22Rv1 (cell line): Measurements from ENCODE around the gene PTPRG.

Source experiments
- ZFX ChIP-seq: fragments of 450-650 bp; IDR thresholded peaks from 2 replicates; pipeline ENCODE4 v1.6.1; 2017; ENCODE audit warnings: antibody characterized with exemption, borderline replicate concordance
- TF ChIP-seq, protein P1 (sequence below): fragments of 450-650 bp; IDR thresholded peaks from 2 replicates; pipeline ENCODE4 v1.5.1; 2017; ENCODE audit warnings: mild to moderate bottlenecking

DNA sequence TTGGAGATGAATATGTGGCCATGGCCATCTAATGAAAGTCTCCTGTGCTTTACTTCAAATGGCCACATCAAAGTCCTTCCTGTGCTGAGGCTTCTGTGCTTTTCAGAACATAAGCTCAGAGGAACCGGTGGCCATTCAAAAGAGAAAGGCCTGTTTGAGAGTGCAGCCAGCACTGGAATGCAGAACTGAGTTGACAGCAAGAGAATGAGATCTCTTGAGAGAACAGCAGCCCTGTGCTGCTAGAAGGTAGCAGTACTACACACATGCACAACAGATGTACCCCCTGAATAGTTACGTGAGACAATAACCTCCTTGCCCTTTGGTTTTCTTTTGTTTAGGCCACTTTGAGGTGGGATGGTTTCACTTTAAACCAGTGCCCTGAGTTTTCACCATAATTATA is 292.5 kb downstream of the PTPRG start:
- TF ChIP-seq, protein P1, sequence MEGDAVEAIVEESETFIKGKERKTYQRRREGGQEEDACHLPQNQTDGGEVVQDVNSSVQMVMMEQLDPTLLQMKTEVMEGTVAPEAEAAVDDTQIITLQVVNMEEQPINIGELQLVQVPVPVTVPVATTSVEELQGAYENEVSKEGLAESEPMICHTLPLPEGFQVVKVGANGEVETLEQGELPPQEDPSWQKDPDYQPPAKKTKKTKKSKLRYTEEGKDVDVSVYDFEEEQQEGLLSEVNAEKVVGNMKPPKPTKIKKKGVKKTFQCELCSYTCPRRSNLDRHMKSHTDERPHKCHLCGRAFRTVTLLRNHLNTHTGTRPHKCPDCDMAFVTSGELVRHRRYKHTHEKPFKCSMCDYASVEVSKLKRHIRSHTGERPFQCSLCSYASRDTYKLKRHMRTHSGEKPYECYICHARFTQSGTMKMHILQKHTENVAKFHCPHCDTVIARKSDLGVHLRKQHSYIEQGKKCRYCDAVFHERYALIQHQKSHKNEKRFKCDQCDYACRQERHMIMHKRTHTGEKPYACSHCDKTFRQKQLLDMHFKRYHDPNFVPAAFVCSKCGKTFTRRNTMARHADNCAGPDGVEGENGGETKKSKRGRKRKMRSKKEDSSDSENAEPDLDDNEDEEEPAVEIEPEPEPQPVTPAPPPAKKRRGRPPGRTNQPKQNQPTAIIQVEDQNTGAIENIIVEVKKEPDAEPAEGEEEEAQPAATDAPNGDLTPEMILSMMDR: no peak
- TF ChIP-seq ZFX: no peak
